ENCODE results near the gene TF.

GRCh38 chr3:133709139-133709750 lies 36.9 kb upstream of the TF start:
- TF ChIP-seq CTCF (IDR thresholded peaks at IDR 0.05; ENCODE audit: insufficient read depth, low read depth, low read length) (no peak), EZH2 (IDR thresholded peaks at IDR 0.05; ENCODE audit: insufficient read depth, low read length) (no peak)

All from astrocyte (in vitro differentiated cells and primary cell).